DOHH2 (cell line): ENCODE measurements around the gene CYP3A5.

Experiments
- H3F3A ChIP-seq: fragments of 200-600 bp; sonication (generic), shearing (Covaris generic); 2 replicates; pipeline ENCODE4 v1.6.0; 2016; ENCODE audit warnings: antibody characterized with exemption, mild to moderate bottlenecking; ENCODE audit not compliant: control insufficient read depth, insufficient read depth
- H3K27ac ChIP-seq: fragments of 200-600 bp; sonication (generic); 2 replicates; pipeline ENCODE4 v1.5.1; 2014; ENCODE audit warnings: low read depth, mild to moderate bottlenecking, low read length, moderate library complexity
- H3K27me3 ChIP-seq: fragments of 200-600 bp; sonication (generic); 2 replicates; pipeline ENCODE4 v1.6.1; 2014; ENCODE audit warnings: mild to moderate bottlenecking, low read length, mixed read lengths; ENCODE audit not compliant: control insufficient read depth
- H3K36me3 ChIP-seq: fragments of 200-600 bp; sonication (generic); 2 replicates; pipeline ENCODE4 v1.6.1; 2014; ENCODE audit warnings: mild to moderate bottlenecking, low read length, moderate library complexity, mixed read lengths; ENCODE audit not compliant: control insufficient read depth
- H3K4me1 ChIP-seq: fragments of 200-600 bp; sonication (generic); 2 replicates; pipeline ENCODE4 v1.6.1; 2014; ENCODE audit warnings: mild to moderate bottlenecking, low read length, mixed read lengths; ENCODE audit not compliant: control insufficient read depth
- H3K4me2 ChIP-seq: fragments of 200-600 bp; sonication (generic); 2 replicates; pipeline ENCODE4 v1.6.0; 2014; ENCODE audit warnings: mild to moderate bottlenecking, low read length, moderate library complexity
- H3K4me3 ChIP-seq: fragments of 200-600 bp; sonication (generic); 2 replicates; pipeline ENCODE4 v1.5.1; 2014; ENCODE audit warnings: mild to moderate bottlenecking, low read length, mixed read lengths
- H3K79me2 ChIP-seq: fragments of 200-600 bp; sonication (generic); 2 replicates; pipeline ENCODE4 v1.6.1; 2014; ENCODE audit warnings: mild to moderate bottlenecking, low read length, mixed read lengths; ENCODE audit not compliant: control insufficient read depth
- H3K9me2 ChIP-seq: fragments of 200-600 bp; sonication (generic); replicated peaks from 2 replicates; pipeline ENCODE4 v1.6.1; 2014; ENCODE audit warnings: mild to moderate bottlenecking, low read length, mixed read lengths; ENCODE audit not compliant: control insufficient read depth
- H3K9me3 ChIP-seq: fragments of 200-600 bp; sonication (generic); 2 replicates; pipeline ENCODE4 v1.6.1; 2014; ENCODE audit warnings: antibody characterized with exemption, low read length, mixed read lengths; ENCODE audit not compliant: control insufficient read depth, insufficient read depth
- H4K20me1 ChIP-seq: fragments of 200-600 bp; sonication (generic); 2 replicates; pipeline ENCODE4 v1.6.0; 2014; ENCODE audit warnings: low read depth, mild to moderate bottlenecking, antibody characterized with exemption, low read length, moderate library complexity; ENCODE audit not compliant: control insufficient read depth, insufficient read depth
- EZH2phosphoT487 ChIP-seq: fragments of 200-600 bp; sonication (generic); IDR thresholded peaks from 2 replicates; pipeline ENCODE4 v1.6.1; 2017; ENCODE audit warnings: borderline replicate concordance, mild to moderate bottlenecking, antibody characterized with exemption, low read length, moderate library complexity, mixed read lengths
- TF ChIP-seq, protein P1 (sequence below): fragments of 200-600 bp; sonication (generic); IDR thresholded peaks from one replicate; pipeline ENCODE4 v1.5.1; 2014; ENCODE audit warnings: antibody characterized with exemption, mild to moderate bottlenecking, low read depth, low read length; ENCODE audit not compliant: poor library complexity, severe bottlenecking

The CYP3A5 gene

DNA sequence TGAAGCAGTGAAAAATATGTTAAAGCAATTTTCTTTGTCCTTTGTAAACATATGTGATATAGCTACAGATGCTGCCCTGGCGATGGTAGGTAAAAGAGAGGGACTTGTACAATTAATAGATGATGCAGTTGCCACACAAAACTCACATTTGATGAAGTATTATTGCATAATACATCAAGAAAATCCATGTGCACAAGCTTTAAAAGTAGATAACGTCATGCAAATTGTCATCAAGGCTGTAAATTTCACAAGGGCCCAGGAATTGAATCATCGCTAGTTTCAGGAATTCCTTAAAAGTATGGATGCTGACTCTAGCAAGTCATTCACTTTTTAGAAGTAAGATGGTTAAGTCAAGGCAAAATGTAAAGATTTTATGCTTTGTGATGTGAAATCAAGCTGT is 10.0 kb downstream of the CYP3A5 start:
- Histone ChIP-seq H4K20me1 (no peaks in the 10 kb centered on the region), H3K36me3 (no peaks in the 10 kb centered on the region), H3F3A (no peaks in the 10 kb centered on the region), H3K27ac (no peak overlapping the region), H3K27me3 (no peaks in the 10 kb centered on the region), H3K4me1 (no peaks in the 10 kb centered on the region), H3K9me3 (no peaks in the 10 kb centered on the region), H3K4me3 (no peak overlapping the region), H3K9me2 (no peaks in the 10 kb centered on the region), H3K4me2 (no peak overlapping the region), H3K79me2 (no peaks in the 10 kb centered on the region)
- TF ChIP-seq, protein P1, sequence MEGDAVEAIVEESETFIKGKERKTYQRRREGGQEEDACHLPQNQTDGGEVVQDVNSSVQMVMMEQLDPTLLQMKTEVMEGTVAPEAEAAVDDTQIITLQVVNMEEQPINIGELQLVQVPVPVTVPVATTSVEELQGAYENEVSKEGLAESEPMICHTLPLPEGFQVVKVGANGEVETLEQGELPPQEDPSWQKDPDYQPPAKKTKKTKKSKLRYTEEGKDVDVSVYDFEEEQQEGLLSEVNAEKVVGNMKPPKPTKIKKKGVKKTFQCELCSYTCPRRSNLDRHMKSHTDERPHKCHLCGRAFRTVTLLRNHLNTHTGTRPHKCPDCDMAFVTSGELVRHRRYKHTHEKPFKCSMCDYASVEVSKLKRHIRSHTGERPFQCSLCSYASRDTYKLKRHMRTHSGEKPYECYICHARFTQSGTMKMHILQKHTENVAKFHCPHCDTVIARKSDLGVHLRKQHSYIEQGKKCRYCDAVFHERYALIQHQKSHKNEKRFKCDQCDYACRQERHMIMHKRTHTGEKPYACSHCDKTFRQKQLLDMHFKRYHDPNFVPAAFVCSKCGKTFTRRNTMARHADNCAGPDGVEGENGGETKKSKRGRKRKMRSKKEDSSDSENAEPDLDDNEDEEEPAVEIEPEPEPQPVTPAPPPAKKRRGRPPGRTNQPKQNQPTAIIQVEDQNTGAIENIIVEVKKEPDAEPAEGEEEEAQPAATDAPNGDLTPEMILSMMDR: no peak
- TF ChIP-seq EZH2phosphoT487: no peak

DNA sequence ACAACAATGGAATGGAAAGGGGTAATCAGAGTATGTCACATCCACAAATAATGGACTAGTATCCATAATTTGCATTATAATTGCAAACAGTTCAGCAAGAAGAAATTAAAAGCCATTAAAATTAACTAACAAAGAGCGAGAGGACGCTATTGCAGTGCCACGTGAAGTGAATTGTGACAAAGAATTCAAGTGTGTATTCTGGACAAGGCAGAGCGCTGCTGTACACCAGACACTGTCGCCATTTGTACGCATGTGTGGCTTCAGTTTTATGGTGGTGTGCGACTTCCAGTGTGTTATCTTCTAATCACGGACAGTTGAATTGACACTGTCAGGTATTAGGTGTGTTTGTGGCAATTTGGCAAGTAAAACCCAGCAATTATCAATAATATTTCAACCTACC is 11.3 kb downstream of the CYP3A5 start:
- no peak for TF ChIP-seq EZH2phosphoT487
- TF ChIP-seq, protein P1: no peak
- Histone ChIP-seq H3F3A (no peaks in the 10 kb centered on the region), H3K4me2 (no peak overlapping the region), H3K36me3 (no peaks in the 10 kb centered on the region), H3K9me2 (no peaks in the 10 kb centered on the region), H3K27ac (no peak overlapping the region), H3K4me1 (no peaks in the 10 kb centered on the region), H3K27me3 (no peaks in the 10 kb centered on the region), H4K20me1 (no peaks in the 10 kb centered on the region), H3K9me3 (no peaks in the 10 kb centered on the region), H3K79me2 (no peaks in the 10 kb centered on the region), H3K4me3 (no peak overlapping the region)

DNA sequence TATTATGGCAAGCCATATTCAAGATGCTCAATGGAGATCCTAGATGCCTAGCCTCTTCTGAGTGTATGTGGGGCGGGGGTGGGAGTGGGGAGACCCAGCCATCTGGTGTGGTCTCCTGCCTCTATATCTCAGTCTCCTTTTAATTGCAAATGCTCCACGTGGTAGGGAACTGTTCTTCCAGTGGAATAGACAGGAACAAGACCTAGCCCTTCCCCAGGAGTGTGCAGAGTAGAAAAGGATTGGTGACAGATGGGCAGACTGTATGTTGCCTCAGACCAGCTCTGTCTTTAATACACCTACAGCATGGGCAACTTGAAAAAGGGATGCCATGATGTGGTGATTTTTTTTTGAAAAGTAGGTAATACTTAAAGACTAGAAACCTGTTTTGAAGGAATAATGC is 12.6 kb downstream of the CYP3A5 start:
- no peaks in the 10 kb centered on the region for H3K9me3 ChIP-seq
- no peaks in the 10 kb centered on the region for H3K4me1 ChIP-seq
- H3F3A ChIP-seq: no peaks in the 10 kb centered on the region
- H3K79me2 ChIP-seq: no peaks in the 10 kb centered on the region
- H4K20me1 ChIP-seq: no peaks in the 10 kb centered on the region
- no peak overlapping the region for H3K27ac ChIP-seq
- H3K4me2 ChIP-seq: no peak overlapping the region
- H3K36me3 ChIP-seq: no peaks in the 10 kb centered on the region
- no peaks in the 10 kb centered on the region for H3K9me2 ChIP-seq
- no peak overlapping the region for H3K4me3 ChIP-seq
- H3K27me3 ChIP-seq: no peaks in the 10 kb centered on the region
- TF ChIP-seq EZH2phosphoT487: no peak
- TF ChIP-seq, protein P1: no peak

DNA sequence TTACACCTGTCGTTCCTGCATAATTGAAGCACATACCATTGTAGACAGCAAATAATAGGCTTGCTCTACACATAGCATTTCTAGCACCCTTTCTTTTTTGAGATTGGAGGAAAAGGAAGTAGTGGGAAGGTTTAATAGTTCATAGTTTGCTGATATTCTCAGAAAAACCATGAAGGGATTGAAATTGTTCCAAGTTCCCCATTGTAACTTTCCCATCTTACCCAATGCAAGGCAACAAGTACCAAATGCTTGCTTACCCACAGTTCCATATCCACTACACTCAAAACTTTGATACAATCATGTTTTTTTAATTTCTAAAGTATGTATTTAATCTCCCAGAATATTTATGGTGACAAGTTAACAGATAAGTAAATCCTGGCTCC is 13.8 kb downstream of the CYP3A5 start:
- Histone ChIP-seq H3K27me3 (no peaks in the 10 kb centered on the region), H3F3A (no peaks in the 10 kb centered on the region), H3K27ac (no peak overlapping the region), H4K20me1 (no peaks in the 10 kb centered on the region), H3K4me2 (no peak overlapping the region), H3K36me3 (no peaks in the 10 kb centered on the region), H3K79me2 (no peaks in the 10 kb centered on the region), H3K9me2 (no peaks in the 10 kb centered on the region), H3K4me1 (no peaks in the 10 kb centered on the region), H3K4me3 (no peak overlapping the region), H3K9me3 (no peaks in the 10 kb centered on the region)
- no peak for TF ChIP-seq EZH2phosphoT487
- TF ChIP-seq, protein P1: no peak
